ENCODE measurements around the gene TBX21.

TBX21 gene

GRCh38 chr17:47714773-47715396 lies 18.2 kb upstream of the TBX21 start:
- DNase-seq, result no peak

- DNase-seq, result no peak
Observed at GRCh38 chr17:47715669-47716325, 17.2 kb upstream of the TBX21 start.

- DNase-seq, result no peak
Observed at GRCh38 chr17:47716375-47716774, 16.7 kb upstream of the TBX21 start.

GRCh38 chr17:47717261-47717697 lies 15.8 kb upstream of the TBX21 start:
- DNase-seq, result no peak

- DNase-seq, result no peak
Observed at GRCh38 chr17:47717979-47718621, 14.9 kb upstream of the TBX21 start.

GRCh38 chr17:47718634-47719405 lies 14.2 kb upstream of the TBX21 start:
- DNase-seq, result no peak

- peak; percentile 95 for DNase-seq
Observed at GRCh38 chr17:47719411-47720152, 13.5 kb upstream of the TBX21 start.

- no peak for DNase-seq
Observed at GRCh38 chr17:47720196-47720595, 12.8 kb upstream of the TBX21 start.

GRCh38 chr17:47720754-47721533 lies 12.1 kb upstream of the TBX21 start:
- DNase-seq, result peak; percentile 98

- DNase-seq, result no peak
Observed at GRCh38 chr17:47721725-47722124, 11.3 kb upstream of the TBX21 start.

- DNase-seq, result no peak
Observed at GRCh38 chr17:47724705-47725104, 8.3 kb upstream of the TBX21 start.

GRCh38 chr17:47725446-47726111 lies 7.5 kb upstream of the TBX21 start:
- DNase-seq, result no peak

GRCh38 chr17:47726796-47727703 lies 6.0 kb upstream of the TBX21 start:
- DNase-seq, result no peak

GRCh38 chr17:47727704-47728036 lies 5.4 kb upstream of the TBX21 start:
- no peak for DNase-seq

GRCh38 chr17:47728214-47728877 lies 4.7 kb upstream of the TBX21 start:
- DNase-seq, result no peak

GRCh38 chr17:47729476-47729875 lies 3.6 kb upstream of the TBX21 start:
- DNase-seq, result no peak

- no peak for DNase-seq
Observed at GRCh38 chr17:47730681-47731080, 2.4 kb upstream of the TBX21 start.

- DNase-seq, result no peak
Observed at GRCh38 chr17:47731396-47731795, 1.6 kb upstream of the TBX21 start.

- no peak for DNase-seq
Observed at GRCh38 chr17:47732399-47733046, 513 bp upstream of the TBX21 start.
